Measurements from ENCODE around the gene BLOC1S4.
A peak's percentile ranks its signal among the peaks of the same experiment; 100 is the strongest.
"Not testable (repeated sequence)": the region's sequence is repeated elsewhere in the genome, so short reads cannot be mapped to it uniquely, and the experiment has no call there.

Gene BLOC1S4

GRCh38 chr4:6716018-6716911 lies at the start of gene BLOC1S4:
BLOC1S4 (plus strand) TSS chr4:6716174; CDS start chr4:6716210, 36 bp downstream.
- no peak for TF ChIP-seq CTCF (IDR thresholded peaks at IDR 0.05; ENCODE audit: low read depth, low read length)

GRCh38 chr4:6668391-6668790 lies 47.6 kb upstream of the BLOC1S4 start:
- H3K4me3 ChIP-seq (ENCODE audit: low read depth, low read length) = no peak overlapping the region

More at GRCh38 chr4:6716018-6716911, at the start of gene BLOC1S4:
- H3K4me3 ChIP-seq (ENCODE audit: low read depth, low read length) = peak within 1 kb of the TSS; percentile 85

GRCh38 chr4:6671648-6672047 lies 44.3 kb upstream of the BLOC1S4 start:
- no peak overlapping the region for H3K4me3 ChIP-seq (ENCODE audit: low read depth, low read length)
- TF ChIP-seq CTCF (IDR thresholded peaks at IDR 0.05; ENCODE audit: low read depth, low read length) = no peak

More at GRCh38 chr4:6668391-6668790, 47.6 kb upstream of the BLOC1S4 start:
- no peak for TF ChIP-seq CTCF (IDR thresholded peaks at IDR 0.05; ENCODE audit: low read depth, low read length)

- no peak for TF ChIP-seq CTCF (IDR thresholded peaks at IDR 0.05; ENCODE audit: low read depth, low read length)
- no peak overlapping the region for H3K4me3 ChIP-seq (ENCODE audit: low read depth, low read length)
Measured at GRCh38 chr4:6672131-6672530, 43.8 kb upstream of the BLOC1S4 start.

GRCh38 chr4:6672541-6673190 lies 43.3 kb upstream of the BLOC1S4 start:
- H3K4me3 ChIP-seq (ENCODE audit: low read depth, low read length) = not testable (repeated sequence)

GRCh38 chr4:6673191-6673659 lies 42.7 kb upstream of the BLOC1S4 start:
- peak overlapping the region; percentile 73 for H3K4me3 ChIP-seq (ENCODE audit: low read depth, low read length)

- no peak for TF ChIP-seq CTCF (IDR thresholded peaks at IDR 0.05; ENCODE audit: low read depth, low read length)
Measured at GRCh38 chr4:6673660-6674499, 42.1 kb upstream of the BLOC1S4 start.

More at GRCh38 chr4:6673660-6674499, 42.1 kb upstream of the BLOC1S4 start:
- peak overlapping the region; percentile 73 for H3K4me3 ChIP-seq (ENCODE audit: low read depth, low read length)
